CD4-positive, alpha-beta T cell treated with Interferon gamma for 1 hour (primary cell): ENCODE data around the gene TMIGD2.
"Not testable (repeated sequence)": the region's sequence is repeated elsewhere in the genome, so short reads cannot be mapped to it uniquely, and the experiment has no call there.

Experiments
- DNase-seq: peaks from one replicate; pipeline ENCODE4 v3.0.0-alpha.2; 2020

The TMIGD2 gene

GRCh38 chr19:4266253-4267000, 35.8 kb downstream of the TMIGD2 start:
- DNase-seq = no peak

- DNase-seq = no peak
These were observed 37.4 kb downstream of the TMIGD2 start for GRCh38 chr19:4264812-4265211.

GRCh38 chr19:4260613-4261191, 41.5 kb downstream of the TMIGD2 start:
- DNase-seq = no peak

GRCh38 chr19:4258181-4258580, 44.0 kb downstream of the TMIGD2 start:
- DNase-seq = no peak

GRCh38 chr19:4257025-4257424, 45.2 kb downstream of the TMIGD2 start:
- DNase-seq = no peak

- DNase-seq = no peak
These were observed 45.6 kb downstream of the TMIGD2 start for GRCh38 chr19:4256563-4256962.

GRCh38 chr19:4246767-4247593, 55.2 kb downstream of the TMIGD2 start, which contains the start of gene YJU2:
Gene YJU2 (plus strand): TSS chr19:4247080. CDS start chr19:4247147, 67 bp downstream.
- DNase-seq = peak; percentile 99

- not testable (repeated sequence) for DNase-seq
These were observed 56.3 kb downstream of the TMIGD2 start for GRCh38 chr19:4245938-4246337.
